Keratinocyte (primary cell): ENCODE data around the gene MED8. TPM values are rescaled to one million over a fixed set of nuclear protein-coding genes. Genes with fewer than 3 reads are reported as not detected.

Experiments
- DNase-seq: peaks from one replicate; pipeline ENCODE4 v3.0.0-alpha.2; 2011; ENCODE audit warnings: low read depth, missing footprints, low spot score
- FAIRE-seq: peaks from 2 replicates; lab custom pipeline; 2011; peaks lifted over from hg19 to GRCh38; lab: Jason Lieb, UNC
- H2AFZ ChIP-seq: 2 replicates; pipeline ENCODE4 v1.6.0; 2012; ENCODE audit warnings: low read length, control low read depth, inconsistent platforms; ENCODE audit not compliant: control insufficient read depth
- H3K27ac ChIP-seq: 2 replicates; pipeline ENCODE4 v1.5.1; 2011; ENCODE audit warnings: low read length; ENCODE audit not compliant: control insufficient read depth, insufficient read depth
- H3K27me3 ChIP-seq: 3 replicates; pipeline ENCODE4 v1.6.0; 2011; ENCODE audit warnings: low read length; ENCODE audit not compliant: control insufficient read depth, insufficient read depth; ENCODE audit errors: extremely low read depth
- H3K36me3 ChIP-seq, 2 experiments: 2 replicates in 1 of 2; 3 replicates in 1 of 2; pipeline ENCODE4 v1.5.1; 2011; ENCODE audit warnings: low read length in 2 of 2, mild to moderate bottlenecking in 1 of 2; ENCODE audit not compliant: control insufficient read depth in 2 of 2, insufficient read depth in 2 of 2; ENCODE audit errors: extremely low read depth in 1 of 2
- H3K4me1 ChIP-seq: 3 replicates; pipeline ENCODE4 v1.5.1; 2011; ENCODE audit warnings: low read length; ENCODE audit not compliant: control insufficient read depth, insufficient read depth; ENCODE audit errors: extremely low read depth
- H3K4me2 ChIP-seq: 3 replicates; pipeline ENCODE4 v1.6.0; 2011; ENCODE audit warnings: low read depth, low read length; ENCODE audit not compliant: control insufficient read depth, insufficient read depth; ENCODE audit errors: extremely low read depth
- H3K4me3 ChIP-seq, 3 experiments: fragments of 200-600 bp in 1 of 3; sonication (generic) in 1 of 3; 2 replicates in 2 of 3; 3 replicates in 1 of 3; pipeline ENCODE4 v1.5.1; 2011 to 2016; ENCODE audit warnings: low read length in 3 of 3, mild to moderate bottlenecking in 3 of 3, control low read depth in 2 of 3, inconsistent platforms in 1 of 3, low read depth in 1 of 3, mixed read lengths in 1 of 3, mixed run types in 1 of 3, moderate library complexity in 1 of 3; ENCODE audit not compliant: control insufficient read depth in 2 of 3, insufficient read depth in 2 of 3; ENCODE audit errors: extremely low read depth in 1 of 3
- H3K79me2 ChIP-seq: 2 replicates; pipeline ENCODE4 v1.6.0; 2012; ENCODE audit warnings: low read length; ENCODE audit not compliant: control insufficient read depth, insufficient read depth
- H3K9ac ChIP-seq: 3 replicates; pipeline ENCODE4 v1.6.0; 2011; ENCODE audit warnings: low read length; ENCODE audit not compliant: control insufficient read depth, insufficient read depth; ENCODE audit errors: extremely low read depth
- H3K9me1 ChIP-seq: 3 replicates; pipeline ENCODE4 v1.6.0; 2011; ENCODE audit warnings: low read length; ENCODE audit not compliant: control insufficient read depth, insufficient read depth; ENCODE audit errors: extremely low read depth
- H3K9me3 ChIP-seq: 2 replicates; pipeline ENCODE4 v1.5.1; 2012; ENCODE audit warnings: low read depth, low read length; ENCODE audit not compliant: control insufficient read depth
- H4K20me1 ChIP-seq: 3 replicates; pipeline ENCODE4 v1.6.0; 2011; ENCODE audit warnings: low read length; ENCODE audit not compliant: control insufficient read depth, insufficient read depth; ENCODE audit errors: extremely low read depth
- CTCF ChIP-seq, 3 experiments: IDR thresholded peaks in 1 of 3; conservative IDR thresholded peaks in 1 of 3; optimal IDR thresholded peaks in 1 of 3; 2 replicates in 2 of 3; 3 replicates in 1 of 3; pipeline versions ENCODE3 to v1.5.1; 2011; ENCODE audit warnings: low read length in 3 of 3, mild to moderate bottlenecking in 3 of 3, moderate library complexity in 2 of 3, control low read depth in 1 of 3, inconsistent platforms in 1 of 3; ENCODE audit not compliant: insufficient read depth in 2 of 3; ENCODE audit errors: extremely low read depth in 1 of 3
- EZH2 ChIP-seq: IDR thresholded peaks from one replicate; pipeline ENCODE4 v1.6.1; 2012; ENCODE audit warnings: inconsistent platforms, mild to moderate bottlenecking, low read length, moderate library complexity
- dilution Hi-C: fragments of 300-500 bp; cut with MboI; formaldehyde crosslinking; loops from one replicate; pipeline ENCODE4 v1.7.0; 2020; ENCODE audit warnings: low sequenced_read_pairs; ENCODE audit not compliant: extremely low pct_ligation_motif_present
- polyA plus RNA-seq, 5 experiments: library from polyadenylated mRNA; depleted of rRNA in 3 of 5; stranded (reverse) in 3 of 5; stranded (forward) in 1 of 5; unstranded in 1 of 5; fragments of >200 nt; gene quantifications; 1 replicate in 1 of 5; 2 replicates in 3 of 5; 3 replicates in 1 of 5; pipeline versions ENCODE4 v1.2.1 to v1.2.3, GENCODE V29; 2011 to 2012; ENCODE audit warnings: missing spikeins in 2 of 5, low read depth in 1 of 5, low replicate concordance in 1 of 5

MED8 gene
- polyA plus RNA-seq, 1 donor (not counting 4 experiments of a cell fraction or from before 2014, with no cell fraction given), result 14.3 TPM

DNA sequence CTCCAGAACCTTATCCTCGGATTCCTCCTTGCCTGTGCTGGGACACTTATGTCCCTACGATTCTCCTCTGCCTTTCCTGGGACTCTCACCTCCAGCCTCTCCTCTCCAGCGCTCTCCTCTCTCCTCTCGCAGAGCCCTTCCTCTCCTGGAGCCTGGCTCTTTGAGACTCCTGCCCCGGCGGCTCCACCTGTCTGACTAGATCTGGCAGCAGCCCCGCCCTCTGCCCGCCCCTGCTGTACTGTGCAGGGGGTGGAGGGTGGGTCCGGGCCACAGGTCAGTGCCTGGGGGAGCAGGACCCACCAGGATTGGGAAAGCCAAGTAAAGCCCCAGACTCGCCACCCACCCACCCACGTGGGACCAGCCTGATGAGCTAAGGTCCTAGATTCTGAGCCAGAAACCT lies 23.4 kb downstream of the MED8 start:
- H3K79me2 ChIP-seq, result peaks cover 63% of the 10 kb centered on the region
- H3K4me3 ChIP-seq, result peak overlapping the region; percentile 67 to 92 (median 79)
- H3K4me2 ChIP-seq, result peak overlapping the region; percentile 99
- H3K9me1 ChIP-seq, result no peaks in the 10 kb centered on the region
- dilution Hi-C loops, result no loop called here
- H3K9ac ChIP-seq, result peak overlapping the region; percentile 82
- peak overlapping the region; percentile 75 for H3K27ac ChIP-seq
- H4K20me1 ChIP-seq, result peaks cover 3% of the 10 kb centered on the region
- no peaks in the 10 kb centered on the region for H3K27me3 ChIP-seq
- DNase-seq (no peak), FAIRE-seq (peak; percentile 39)
- no peaks in the 10 kb centered on the region for H3K9me3 ChIP-seq
- H3K36me3 ChIP-seq, result peaks cover 19 to 31% of the 10 kb centered on the region in 2 experiments
- TF ChIP-seq EZH2, result no peak
- no peak for TF ChIP-seq CTCF (optimal IDR thresholded peaks at IDR 0.05 in 1 of 3, IDR thresholded peaks at IDR 0.05 in 1 of 3, conservative IDR thresholded peaks at IDR 0.05 in 1 of 3; ENCODE audit: extremely low read depth in 1 of 3, insufficient read depth in 2 of 3, low read length in 3 of 3)
- H2AFZ ChIP-seq, result no peak overlapping the region
- peaks cover 45% of the 10 kb centered on the region for H3K4me1 ChIP-seq

- peaks cover 45% of the 10 kb centered on the region for H3K4me1 ChIP-seq
- H3K4me2 ChIP-seq, result peak overlapping the region; percentile 99
- peaks cover 68% of the 10 kb centered on the region for H3K79me2 ChIP-seq
- H3K4me3 ChIP-seq, result peak overlapping the region; percentile 67 to 92 (median 79)
- H4K20me1 ChIP-seq, result peaks cover 3% of the 10 kb centered on the region
- H3K27me3 ChIP-seq, result no peaks in the 10 kb centered on the region
- peak overlapping the region; percentile 82 for H3K9ac ChIP-seq
- no peaks in the 10 kb centered on the region for H3K9me3 ChIP-seq
- no peak for FAIRE-seq
- DNase-seq, result no peak
- no peak overlapping the region for H2AFZ ChIP-seq
- TF ChIP-seq EZH2 (no peak), CTCF (optimal IDR thresholded peaks at IDR 0.05 in 1 of 3, IDR thresholded peaks at IDR 0.05 in 1 of 3, conservative IDR thresholded peaks at IDR 0.05 in 1 of 3; ENCODE audit: extremely low read depth in 1 of 3, insufficient read depth in 2 of 3, low read length in 3 of 3) (no peak)
- peak overlapping the region; percentile 11 for H3K27ac ChIP-seq
- dilution Hi-C loops, result no loop called here
- peaks cover 20 to 36% of the 10 kb centered on the region in 2 experiments for H3K36me3 ChIP-seq
- H3K9me1 ChIP-seq, result no peaks in the 10 kb centered on the region
These were observed 23.9 kb downstream of the MED8 start for GRCh38 chr1:43365678-43366077.
